SK-N-SH (cell line): ENCODE results near the gene KRTAP6-1. TPM values are rescaled to one million over a fixed set of nuclear protein-coding genes. Genes with fewer than 3 reads are reported as not detected.

Experiments used
- CTCF ChIA-PET: fragments of 300-600, 350-600 bp; formaldehyde crosslinking; extraction: SDS; loops from one replicate; lab custom pipeline; 2021; lab: Yijun Ruan, JAX
- POLR2A ChIA-PET: fragments of 350-600 bp; sonication (Branson Sonifier 250); formaldehyde crosslinking; extraction: SDS; loops from one replicate; lab custom pipeline; 2020; ENCODE audit warnings: antibody characterized with exemption, inconsistent platforms; lab: Yijun Ruan, JAX
- DNase-seq: peaks from one replicate; pipeline ENCODE4 v3.0.0; 2012
- H2AFZ ChIP-seq: fragments of 200-600 bp; sonication (generic); 2 replicates; pipeline ENCODE4 v1.8.1; 2016; ENCODE audit warnings: antibody characterized with exemption, mild to moderate bottlenecking, low read depth
- H3F3A ChIP-seq: fragments of 200-600 bp; sonication (generic); replicated peaks from 2 replicates; pipeline ENCODE3; 2016; ENCODE audit warnings: antibody characterized with exemption, mild to moderate bottlenecking; ENCODE audit not compliant: insufficient read depth
- H3K27ac ChIP-seq, 2 experiments: fragments of 200-500 bp in 1 of 2; fragments of 200-600 bp in 1 of 2; sonication (Bioruptor generic) in 1 of 2; sonication (generic), shearing (Covaris generic) in 1 of 2; 2 replicates each; pipeline versions ENCODE4 v1.5.1 to v1.6.1; 2014 to 2016; ENCODE audit warnings: low read depth in 2 of 2, inconsistent platforms in 1 of 2, low read length in 1 of 2, mild to moderate bottlenecking in 1 of 2, mixed read lengths in 1 of 2
- H3K27me3 ChIP-seq: fragments of 200-600 bp; sonication (generic), shearing (Covaris generic); 2 replicates; pipeline ENCODE4 v1.6.1; 2016; ENCODE audit warnings: mixed run types; ENCODE audit not compliant: insufficient read depth
- H3K36me3 ChIP-seq, 2 experiments: fragments of 200-500 bp in 1 of 2; fragments of 200-600 bp in 1 of 2; sonication (Bioruptor generic) in 1 of 2; sonication (generic) in 1 of 2; replicated peaks in 1 of 2; 2 replicates each; pipeline versions ENCODE3 to v1.5.1; 2014 to 2016; ENCODE audit warnings: low read length in 1 of 2, mild to moderate bottlenecking in 1 of 2; ENCODE audit not compliant: insufficient read depth in 2 of 2, control insufficient read depth in 1 of 2
- H3K4me1 ChIP-seq, 2 experiments: fragments of 200-500 bp in 1 of 2; fragments of 200-600 bp in 1 of 2; sonication (Bioruptor generic) in 1 of 2; sonication (generic), shearing (Covaris generic) in 1 of 2; 2 replicates each; pipeline versions ENCODE4 v1.5.1 to v1.6.1; 2014 to 2016; ENCODE audit warnings: low read depth in 1 of 2, low read length in 1 of 2, mixed run types in 1 of 2; ENCODE audit not compliant: insufficient read depth in 2 of 2, control insufficient read depth in 1 of 2
- H3K4me2 ChIP-seq: fragments of 200-600 bp; sonication (generic), shearing (Covaris generic); 2 replicates; pipeline ENCODE4 v1.6.1; 2017; ENCODE audit warnings: mixed run types
- H3K4me3 ChIP-seq, 2 experiments: fragments of 200-500 bp in 1 of 2; fragments of 200-600 bp in 1 of 2; sonication (Bioruptor generic) in 1 of 2; sonication (generic), shearing (Covaris generic) in 1 of 2; 2 replicates each; pipeline versions ENCODE4 v1.5.1 to v1.8.1; 2014 to 2016; ENCODE audit warnings: low read depth in 2 of 2, inconsistent platforms in 1 of 2, low read length in 1 of 2, mild to moderate bottlenecking in 1 of 2, mixed read lengths in 1 of 2, moderate library complexity in 1 of 2
- H3K79me2 ChIP-seq: fragments of 200-600 bp; sonication (generic); 2 replicates; pipeline ENCODE4 v1.8.1; 2017; ENCODE audit warnings: mild to moderate bottlenecking; ENCODE audit not compliant: insufficient read depth
- H3K9ac ChIP-seq: fragments of 200-600 bp; sonication (generic); 2 replicates; pipeline ENCODE4 v1.6.1; 2017; ENCODE audit warnings: mixed run types
- H3K9me2 ChIP-seq: fragments of 200-600 bp; sonication (generic); 2 replicates; pipeline ENCODE4 v1.6.1; 2017; ENCODE audit warnings: mixed run types
- H3K9me3 ChIP-seq: fragments of 200-600 bp; sonication (generic); 2 replicates; pipeline ENCODE4 v1.6.1; 2017; ENCODE audit warnings: mixed run types, mild to moderate bottlenecking, moderate library complexity
- H4K20me1 ChIP-seq: fragments of 200-600 bp; sonication (generic); 2 replicates; pipeline ENCODE4 v1.6.1; 2017; ENCODE audit warnings: mild to moderate bottlenecking, mixed run types; ENCODE audit not compliant: insufficient read depth
- CHD2 ChIP-seq: fragments of 150-350 bp; IDR thresholded peaks from 2 replicates; pipeline ENCODE4 v1.6.1; 2018; ENCODE audit warnings: low read length; ENCODE audit not compliant: partially characterized antibody
- EZH2phosphoT487 ChIP-seq: fragments of 200-600 bp; sonication (generic); IDR thresholded peaks from 2 replicates; pipeline ENCODE4 v1.6.1; 2017; ENCODE audit warnings: low read depth, mixed run types, mild to moderate bottlenecking, antibody characterized with exemption, moderate library complexity, borderline replicate concordance
- FOXJ3 ChIP-seq: sonication (generic); formaldehyde crosslinking; IDR thresholded peaks from 2 replicates; pipeline ENCODE4 v1.5.1; 2020; ENCODE audit warnings: mild to moderate bottlenecking, missing genetic modification reagents
- FOXM1 ChIP-seq: IDR thresholded peaks from 2 replicates; pipeline ENCODE4 v1.4.0; 2012; ENCODE audit warnings: low read depth, mild to moderate bottlenecking
- JUND ChIP-seq: IDR thresholded peaks from 2 replicates; pipeline ENCODE4 v1.4.0; 2012
- MXI1 ChIP-seq: IDR thresholded peaks from 2 replicates; pipeline ENCODE4 v1.6.1; 2012; ENCODE audit warnings: mild to moderate bottlenecking, low read depth, low read length, improper control_type of control experiment
- NFIC ChIP-seq: IDR thresholded peaks from 2 replicates; pipeline ENCODE4 v1.4.0; 2012; ENCODE audit warnings: borderline replicate concordance
- RAD21 ChIP-seq: IDR thresholded peaks from 2 replicates; pipeline ENCODE4 v1.6.1; 2012; ENCODE audit warnings: mild to moderate bottlenecking, low read length
- RCOR1 ChIP-seq: fragments of 150-350 bp; IDR thresholded peaks from 2 replicates; pipeline ENCODE4 v1.6.1; 2017; ENCODE audit warnings: antibody characterized with exemption, low read length
- RXRA ChIP-seq: IDR thresholded peaks from 2 replicates; pipeline ENCODE4 v1.4.0; 2012; ENCODE audit warnings: low read depth, mild to moderate bottlenecking, borderline replicate concordance
- SIN3A ChIP-seq: IDR thresholded peaks from 2 replicates; pipeline ENCODE4 v1.6.1; 2012; ENCODE audit warnings: low read depth, mild to moderate bottlenecking, low read length, moderate library complexity, borderline replicate concordance
- TAF1 ChIP-seq: IDR thresholded peaks from 2 replicates; pipeline ENCODE4 v1.6.1; 2012; ENCODE audit warnings: low read depth, mild to moderate bottlenecking, low read length, moderate library complexity, borderline replicate concordance
- TEAD4 ChIP-seq: IDR thresholded peaks from 2 replicates; pipeline ENCODE4 v1.4.0; 2012; ENCODE audit warnings: mild to moderate bottlenecking, borderline replicate concordance; ENCODE audit not compliant: insufficient read depth
- USF1 ChIP-seq: IDR thresholded peaks from 2 replicates; pipeline ENCODE4 v1.4.0; 2012; ENCODE audit warnings: low read depth, borderline replicate concordance
- USF2 ChIP-seq: fragments of 150-350 bp; IDR thresholded peaks from 2 replicates; pipeline ENCODE4 v1.6.1; 2017; ENCODE audit warnings: antibody characterized with exemption, low read length, low read depth, borderline replicate concordance
- YY1 ChIP-seq: IDR thresholded peaks from 2 replicates; pipeline ENCODE4 v1.4.0; 2012; ENCODE audit warnings: low read depth, mild to moderate bottlenecking
- ZBTB33 ChIP-seq: IDR thresholded peaks from 2 replicates; pipeline ENCODE4 v1.4.0; 2012; ENCODE audit warnings: low read depth, borderline replicate concordance
- WGBS: methylation state at CpG from one replicate; pipeline ENCODE4 v1.1.6; 2017; ENCODE audit warnings: low lambda C conversion rate; 5-methylcytosine and 5-hydroxymethylcytosine counted together
- polyA plus RNA-seq, 3 experiments: library from polyadenylated mRNA; depleted of rRNA; stranded (reverse); fragments of >200 nt; gene quantifications; 2 replicates each; pipeline ENCODE4 v1.2.3, GENCODE V29; 2012

KRTAP6-1 gene
- polyA plus RNA-seq, 1 of the 3 experiments (the other 2 are of a cell fraction) = not detected

GRCh38 chr21:30646904-30647414, 33.2 kb upstream of the KRTAP6-1 start:
- Histone ChIP-seq H3K27me3 (no peaks in the 10 kb centered on the region; the same call in 1 of the 2 replicates), H3K9me2 (no peaks in the 10 kb centered on the region), H4K20me1 (no peaks in the 10 kb centered on the region), H3K36me3 (no peaks in the 10 kb centered on the region), H3K4me3 (no peak overlapping the region), H2AFZ (no peak overlapping the region), H3K9ac (no peak overlapping the region), H3K9me3 (no peaks in the 10 kb centered on the region), H3F3A (no peaks in the 10 kb centered on the region), H3K79me2 (no peaks in the 10 kb centered on the region), H3K4me1 (no peaks in the 10 kb centered on the region), H3K27ac (no peak overlapping the region), H3K4me2 (no peak overlapping the region)
- TF ChIP-seq TEAD4 (no peak), CHD2 (no peak), RXRA (no peak), USF1 (no peak), USF2 (no peak), TAF1 (no peak), ZBTB33 (no peak), SIN3A (no peak), YY1 (no peak), EZH2phosphoT487 (no peak), NFIC (no peak), FOXJ3 (CRISPR knock-in tag) (no peak), RAD21 (no peak), RCOR1 (no peak), MXI1 (no peak), FOXM1 (no peak), JUND (no peak)
- DNase-seq = no peak
- WGBS = 3% methylated on average over 1 of the region's 1 CpG
- POLR2A ChIA-PET = no interaction called here
- CTCF ChIA-PET = no interaction called here
